NCI-H524 (cell line): ENCODE results near the gene SOX11.
A peak's percentile ranks its signal among the peaks of the same experiment; 100 is the strongest.

Experiments used
- DNase-seq, 2 experiments: peaks; one replicate each; lab custom pipeline; 2025; lab: John Stamatoyannopoulos, UW

SOX11 gene

GRCh38 chr2:5691221-5691984 is 781 bp upstream of the SOX11 start:
- DNase-seq = peak; percentile 75 to 79

- DNase-seq = peak; percentile 14 to 67
Measured at GRCh38 chr2:5692561-5693286, 540 bp downstream of the SOX11 start.

DNA sequence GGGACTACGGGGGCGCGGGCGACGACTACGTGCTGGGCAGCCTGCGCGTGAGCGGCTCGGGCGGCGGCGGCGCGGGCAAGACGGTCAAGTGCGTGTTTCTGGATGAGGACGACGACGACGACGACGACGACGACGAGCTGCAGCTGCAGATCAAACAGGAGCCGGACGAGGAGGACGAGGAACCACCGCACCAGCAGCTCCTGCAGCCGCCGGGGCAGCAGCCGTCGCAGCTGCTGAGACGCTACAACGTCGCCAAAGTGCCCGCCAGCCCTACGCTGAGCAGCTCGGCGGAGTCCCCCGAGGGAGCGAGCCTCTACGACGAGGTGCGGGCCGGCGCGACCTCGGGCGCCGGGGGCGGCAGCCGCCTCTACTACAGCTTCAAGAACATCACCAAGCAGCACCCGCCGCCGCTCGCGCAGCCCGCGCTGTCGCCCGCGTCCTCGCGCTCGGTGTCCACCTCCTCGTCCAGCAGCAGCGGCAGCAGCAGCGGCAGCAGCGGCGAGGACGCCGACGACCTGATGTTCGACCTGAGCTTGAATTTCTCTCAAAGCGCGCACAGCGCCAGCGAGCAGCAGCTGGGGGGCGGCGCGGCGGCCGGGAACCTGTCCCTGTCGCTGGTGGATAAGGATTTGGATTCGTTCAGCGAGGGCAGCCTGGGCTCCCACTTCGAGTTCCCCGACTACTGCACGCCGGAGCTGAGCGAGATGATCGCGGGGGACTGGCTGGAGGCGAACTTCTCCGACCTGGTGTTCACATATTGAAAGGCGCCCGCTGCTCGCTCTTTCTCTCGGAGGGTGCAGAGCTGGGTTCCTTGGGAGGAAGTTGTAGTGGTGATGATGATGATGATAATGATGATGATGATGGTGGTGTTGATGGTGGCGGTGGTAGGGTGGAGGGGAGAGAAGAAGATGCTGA is 1.4 kb downstream of the SOX11 start:
- DNase-seq = peak; percentile 49 to 61

DNA sequence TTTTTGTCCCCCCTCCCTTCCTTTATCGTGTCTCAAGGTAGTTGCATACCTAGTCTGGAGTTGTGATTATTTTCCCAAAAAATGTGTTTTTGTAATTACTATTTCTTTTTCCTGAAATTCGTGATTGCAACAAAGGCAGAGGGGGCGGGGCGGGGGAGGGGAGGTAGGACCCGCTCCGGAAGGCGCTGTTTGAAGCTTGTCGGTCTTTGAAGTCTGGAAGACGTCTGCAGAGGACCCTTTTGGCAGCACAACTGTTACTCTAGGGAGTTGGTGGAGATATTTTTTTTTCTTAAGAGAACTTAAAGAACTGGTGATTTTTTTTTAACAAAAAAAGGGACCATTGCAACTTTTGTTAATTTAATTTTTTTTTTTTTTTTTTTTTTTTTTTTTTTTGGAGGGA is 2.1 kb downstream of the SOX11 start:
- DNase-seq = peak; percentile 44 to 68

- peak; percentile 30 to 67 for DNase-seq
Measured at GRCh38 chr2:5695654-5696403, 3.6 kb downstream of the SOX11 start.

GRCh38 chr2:5696404-5696944 is 4.3 kb downstream of the SOX11 start:
- DNase-seq = peak; percentile 42 to 67

- peak; percentile 78 to 79 for DNase-seq
Measured at GRCh38 chr2:5696945-5697521, 4.8 kb downstream of the SOX11 start.

- DNase-seq = peak in 1 of 2 experiments; percentile 58
Measured at GRCh38 chr2:5697562-5697961, 5.4 kb downstream of the SOX11 start.

GRCh38 chr2:5698134-5698533 is 6.0 kb downstream of the SOX11 start:
- peak in 1 of 2 experiments; percentile 15 for DNase-seq

DNA sequence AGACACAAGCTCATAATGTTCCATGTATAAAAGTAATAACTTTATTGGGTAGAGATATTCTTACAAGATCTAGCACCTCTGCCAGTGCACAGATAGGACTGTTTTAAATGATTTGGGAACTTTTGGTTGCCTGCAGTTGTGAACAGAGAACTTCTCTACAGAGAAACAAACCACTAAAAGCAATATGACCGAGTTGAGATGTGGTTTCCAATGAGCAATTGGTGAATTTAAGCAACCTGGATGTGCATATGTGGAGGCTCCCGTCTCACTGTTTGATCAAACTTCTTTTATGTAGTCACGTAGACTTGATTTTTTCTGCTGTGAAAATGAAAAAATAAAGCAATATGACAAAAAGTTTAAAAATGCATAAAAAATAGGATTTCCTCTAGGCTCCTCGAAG is 7.8 kb downstream of the SOX11 start:
- DNase-seq = no peak

GRCh38 chr2:5700551-5700950 is 8.4 kb downstream of the SOX11 start:
- no peak for DNase-seq

DNA sequence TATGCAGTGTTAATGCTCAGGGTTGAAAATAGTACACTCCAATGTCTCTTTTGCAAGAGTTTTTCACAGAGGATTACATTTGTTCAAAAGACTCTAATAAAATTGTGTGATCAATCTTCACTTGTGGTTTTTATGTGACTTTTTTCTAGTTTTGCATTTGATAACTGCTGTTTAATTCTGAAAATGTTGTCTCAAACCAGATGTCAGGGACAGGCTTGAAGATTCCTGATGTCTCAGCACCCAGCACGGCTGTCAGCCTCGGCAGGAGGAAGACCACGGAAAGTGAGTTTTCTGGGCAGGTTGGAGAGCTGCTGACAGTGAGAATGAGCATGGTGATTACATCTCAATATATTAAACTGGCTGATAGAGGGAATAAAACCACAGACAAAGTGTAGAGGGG is 9.1 kb downstream of the SOX11 start:
- DNase-seq = no peak

DNA sequence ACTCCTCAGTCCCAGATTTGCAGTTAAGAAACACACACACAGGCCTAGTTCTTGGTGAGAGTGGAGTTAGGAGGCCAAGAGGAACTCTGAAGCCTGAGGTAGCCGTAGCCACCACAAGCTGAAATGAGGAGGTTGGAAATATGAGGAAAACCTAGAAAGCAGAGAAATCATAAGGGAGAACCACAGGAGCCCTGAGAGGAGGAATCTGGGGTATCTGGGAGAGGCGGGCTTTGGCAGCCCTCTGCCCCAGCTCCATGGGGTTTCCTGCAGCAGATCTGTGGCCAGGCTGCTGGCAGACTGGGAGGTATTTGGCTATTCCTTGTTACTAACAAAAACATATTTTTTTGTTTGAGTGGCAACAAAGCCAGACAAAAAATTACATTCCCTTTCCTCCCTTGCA is 11.0 kb downstream of the SOX11 start:
- DNase-seq = no peak

DNA sequence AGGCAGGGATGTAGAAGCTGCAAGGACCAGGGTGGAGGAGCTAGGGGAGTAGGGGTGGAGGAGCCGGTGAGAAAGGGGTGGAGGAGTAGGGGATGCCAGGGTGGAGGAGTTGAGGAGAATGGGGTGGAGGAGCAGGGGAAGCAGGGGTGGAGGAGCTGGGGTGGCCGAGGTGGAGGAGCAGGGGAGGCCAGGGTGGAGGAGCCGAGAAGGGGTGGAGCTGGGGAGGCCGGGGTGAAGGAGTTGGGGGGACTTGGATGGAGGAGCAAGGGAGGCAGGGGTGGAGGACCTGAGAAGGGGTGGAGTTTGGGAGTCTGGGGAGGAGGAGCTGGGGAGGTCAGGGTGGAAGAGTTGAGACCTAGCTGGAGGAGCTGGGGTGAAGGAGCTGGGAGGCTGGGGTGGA is 13.3 kb downstream of the SOX11 start:
- no peak for DNase-seq

DNA sequence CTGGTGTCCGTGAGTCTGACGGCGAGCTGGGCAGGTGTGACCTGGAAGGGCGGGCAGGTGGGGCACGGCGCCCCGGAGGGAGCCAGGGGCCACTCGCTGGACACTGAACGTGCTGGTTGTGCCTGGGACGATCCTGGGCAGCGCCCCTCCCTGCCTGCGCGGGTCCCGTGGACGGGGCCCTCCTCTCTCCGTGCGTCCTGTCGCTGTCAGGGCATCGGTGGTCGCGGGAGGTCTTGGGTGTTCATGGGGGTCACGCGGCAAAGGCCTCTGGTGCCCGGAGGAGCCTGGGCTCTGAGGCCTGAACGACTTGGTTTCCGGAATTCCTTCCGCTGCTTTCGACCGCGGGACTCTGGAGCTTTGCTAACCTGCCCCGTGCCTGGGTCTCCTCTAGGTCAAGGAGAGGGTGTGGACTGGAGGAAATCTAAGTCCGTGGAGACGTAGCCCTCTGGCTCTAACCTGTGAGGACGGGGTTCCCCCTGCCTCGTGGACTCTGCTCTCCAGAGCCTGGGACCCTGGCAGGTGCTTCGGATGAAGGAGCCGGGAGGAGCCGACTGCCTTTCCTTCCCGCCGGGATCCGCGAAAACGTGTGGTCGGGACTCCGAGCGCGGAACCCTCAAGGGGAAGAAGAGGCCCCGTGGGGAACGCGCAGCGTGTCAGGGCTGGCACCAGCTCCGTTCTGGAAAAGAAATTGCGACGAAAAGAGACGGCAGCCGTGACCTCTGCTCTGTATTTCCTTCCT is 14.7 kb downstream of the SOX11 start:
- no peak for DNase-seq

- DNase-seq = no peak
Measured at GRCh38 chr2:5710615-5711014, 18.4 kb downstream of the SOX11 start.

- DNase-seq = no peak
Measured at GRCh38 chr2:5713101-5713500, 20.9 kb downstream of the SOX11 start.

- no peak for DNase-seq
Measured at GRCh38 chr2:5719629-5720334, 27.6 kb downstream of the SOX11 start.

DNA sequence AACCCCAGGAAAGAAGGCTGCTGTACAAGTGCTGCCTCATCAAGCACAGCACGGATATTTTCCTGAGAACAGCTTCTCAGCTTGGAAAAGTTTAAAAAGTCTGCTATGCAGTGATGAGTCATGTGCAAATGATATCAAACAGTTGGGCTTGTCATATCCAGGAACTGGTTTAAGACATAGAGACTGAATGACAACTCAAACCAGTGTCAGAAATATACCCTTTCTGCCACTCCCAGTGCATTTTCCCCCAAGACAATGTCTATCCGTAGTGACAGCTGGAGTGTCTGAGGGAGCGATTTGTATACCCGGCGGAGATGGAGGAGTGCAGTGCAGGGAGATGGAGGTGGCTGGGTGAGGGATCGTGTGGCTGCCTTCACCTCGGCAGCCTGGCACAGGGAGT is 28.2 kb downstream of the SOX11 start:
- no peak for DNase-seq

- no peak for DNase-seq
Measured at GRCh38 chr2:5722236-5722635, 30.1 kb downstream of the SOX11 start.
